ENCODE data around the gene LPAR6.

The LPAR6 gene

GRCh38 chr13:48411841-48412531 lies 927 bp downstream of the LPAR6 start:
- peak overlapping the region; percentile 32 for H3K9ac ChIP-seq (ENCODE audit: low read length)
- H3K18ac ChIP-seq (ENCODE audit: low read length), result peak overlapping the region; percentile 51
- no peaks in the 10 kb centered on the region for H3K79me2 ChIP-seq (ENCODE audit: control insufficient read depth, insufficient read depth, low read length)
- H3K23ac ChIP-seq (ENCODE audit: low read length), result no peak overlapping the region
- H2BK5ac ChIP-seq (ENCODE audit: low read length), result no peak overlapping the region
- H2BK15ac ChIP-seq (replicated peaks; ENCODE audit: low read depth), result peak overlapping the region; percentile 92
- no peak overlapping the region for H3K4ac ChIP-seq (ENCODE audit: low read depth, low read length)
- H3K4me1 ChIP-seq (ENCODE audit: control insufficient read depth, low read depth, low read length), result no peaks in the 10 kb centered on the region
- no peaks in the 10 kb centered on the region for H3K36me3 ChIP-seq (ENCODE audit: control insufficient read depth, insufficient read depth, low read length)
- H3K27me3 ChIP-seq (ENCODE audit: insufficient read depth, low read length, poor library complexity), result no peaks in the 10 kb centered on the region
- peak overlapping the region; percentile 6 for H3K4me2 ChIP-seq (ENCODE audit: low read length)
- H4K5ac ChIP-seq (ENCODE audit: low read length), result no peak overlapping the region
- H3K27ac ChIP-seq (ENCODE audit: low read depth, low read length), result no peak overlapping the region
- H3K56ac ChIP-seq (ENCODE audit: low read length), result peak overlapping the region; percentile 81
- H4K8ac ChIP-seq (ENCODE audit: low read depth, low read length), result no peak overlapping the region
- whole genome bisulfite sequencing (ENCODE audit: extremely low coverage, insufficient coverage, low lambda C conversion rate), result no CpG with 5 or more reads among the region's 13 CpGs
- no peak overlapping the region for H2BK120ac ChIP-seq (ENCODE audit: low read depth, low read length)
- peak overlapping the region; percentile 2 for H3K4me3 ChIP-seq (ENCODE audit: low read length)
- H2AK5ac ChIP-seq (ENCODE audit: low read length), result no peak overlapping the region
- no peaks in the 10 kb centered on the region for H3K79me1 ChIP-seq (ENCODE audit: low read length)
- DNase-seq, result peak; percentile 21

DNA sequence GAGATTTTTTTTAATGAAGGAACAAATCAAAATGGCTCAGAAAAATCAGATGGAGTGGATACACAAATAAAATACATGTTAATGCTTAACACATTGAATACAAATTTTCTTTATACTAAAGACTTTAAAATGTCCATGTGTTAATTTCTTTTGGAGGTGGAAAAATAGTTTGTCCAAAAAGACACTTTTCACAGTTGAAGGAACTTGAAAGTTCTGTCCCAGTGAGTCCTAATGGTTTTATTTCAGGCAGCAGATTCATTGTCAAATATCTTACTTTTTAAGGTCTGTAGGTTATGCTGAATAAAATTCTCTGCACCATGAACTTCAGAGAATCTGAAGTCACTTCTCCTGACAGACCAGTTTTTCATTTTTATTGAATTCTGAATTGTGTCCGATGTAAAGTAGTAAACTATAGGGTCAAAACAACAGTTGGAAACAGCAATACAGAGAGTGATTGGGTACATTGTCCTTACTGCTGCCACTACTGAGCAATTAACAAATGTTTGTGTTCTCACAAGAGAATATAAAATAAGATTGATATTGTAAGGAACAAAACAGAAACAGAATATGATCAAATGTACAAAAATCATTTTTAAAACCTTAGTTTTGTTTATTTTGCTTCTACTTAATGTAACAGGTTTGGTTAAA lies 1.6 kb downstream of the LPAR6 start:
- H2BK5ac ChIP-seq (ENCODE audit: low read length), result no peak overlapping the region

DNA sequence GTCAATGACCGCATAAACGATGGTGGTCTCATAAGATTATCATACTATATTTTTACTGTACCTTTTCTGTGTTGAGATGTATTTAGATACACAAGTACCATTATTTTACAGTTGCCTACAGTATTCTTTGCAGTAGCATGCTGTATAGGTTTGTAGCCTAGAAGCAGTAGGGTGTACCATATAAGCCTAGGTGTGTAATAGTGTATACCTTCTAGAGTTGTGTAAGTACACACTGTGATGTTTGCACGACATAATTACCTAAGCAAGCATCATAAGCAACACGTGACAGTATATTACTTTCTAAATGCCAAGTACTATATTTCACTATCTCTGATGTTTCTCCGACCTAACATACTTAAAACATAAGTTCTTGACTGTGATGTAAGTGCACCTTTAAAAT lies 2.7 kb downstream of the LPAR6 start:
- Histone ChIP-seq H2BK15ac (replicated peaks; ENCODE audit: low read depth) (no peak overlapping the region), H2AK5ac (ENCODE audit: low read length) (no peak overlapping the region), H3K79me2 (ENCODE audit: control insufficient read depth, insufficient read depth, low read length) (no peaks in the 10 kb centered on the region), H3K4me3 (ENCODE audit: low read length) (no peak overlapping the region), H3K27me3 (ENCODE audit: insufficient read depth, low read length, poor library complexity) (no peaks in the 10 kb centered on the region), H3K9ac (ENCODE audit: low read length) (no peak overlapping the region), H3K79me1 (ENCODE audit: low read length) (no peaks in the 10 kb centered on the region), H3K27ac (ENCODE audit: low read depth, low read length) (no peak overlapping the region), H4K5ac (ENCODE audit: low read length) (no peak overlapping the region), H2BK5ac (ENCODE audit: low read length) (no peak overlapping the region), H3K36me3 (ENCODE audit: control insufficient read depth, insufficient read depth, low read length) (no peaks in the 10 kb centered on the region), H3K23ac (ENCODE audit: low read length) (no peak overlapping the region), H4K8ac (ENCODE audit: low read depth, low read length) (no peak overlapping the region), H3K18ac (ENCODE audit: low read length) (no peak overlapping the region), H3K4me2 (ENCODE audit: low read length) (no peak overlapping the region), H3K56ac (ENCODE audit: low read length) (no peak overlapping the region), H2BK120ac (ENCODE audit: low read depth, low read length) (no peak overlapping the region), H3K4ac (ENCODE audit: low read depth, low read length) (no peak overlapping the region), H3K4me1 (ENCODE audit: control insufficient read depth, low read depth, low read length) (no peaks in the 10 kb centered on the region)
- no CpG with 5 or more reads among the region's 5 CpGs for WGBS (ENCODE audit: extremely low coverage, insufficient coverage, low lambda C conversion rate)
- DNase-seq, result no peak

More for the DNA sequence above, 1.6 kb downstream of the LPAR6 start:
- no CpG with 5 or more reads among the region's 1 CpG for WGBS (ENCODE audit: extremely low coverage, insufficient coverage, low lambda C conversion rate)
- no peak overlapping the region for H4K8ac ChIP-seq (ENCODE audit: low read depth, low read length)
- no peaks in the 10 kb centered on the region for H3K79me1 ChIP-seq (ENCODE audit: low read length)
- no peak overlapping the region for H3K23ac ChIP-seq (ENCODE audit: low read length)
- H3K36me3 ChIP-seq (ENCODE audit: control insufficient read depth, insufficient read depth, low read length), result no peaks in the 10 kb centered on the region
- no peak overlapping the region for H3K4ac ChIP-seq (ENCODE audit: low read depth, low read length)
- no peak for DNase-seq
- H3K4me2 ChIP-seq (ENCODE audit: low read length), result no peak overlapping the region
- no peak overlapping the region for H3K18ac ChIP-seq (ENCODE audit: low read length)
- H3K4me1 ChIP-seq (ENCODE audit: control insufficient read depth, low read depth, low read length), result no peaks in the 10 kb centered on the region
- H2BK15ac ChIP-seq (replicated peaks; ENCODE audit: low read depth), result no peak overlapping the region
- H3K4me3 ChIP-seq (ENCODE audit: low read length), result no peak overlapping the region
- no peak overlapping the region for H3K27ac ChIP-seq (ENCODE audit: low read depth, low read length)
- H3K79me2 ChIP-seq (ENCODE audit: control insufficient read depth, insufficient read depth, low read length), result no peaks in the 10 kb centered on the region
- H3K27me3 ChIP-seq (ENCODE audit: insufficient read depth, low read length, poor library complexity), result no peaks in the 10 kb centered on the region
- H3K56ac ChIP-seq (ENCODE audit: low read length), result no peak overlapping the region
- H4K5ac ChIP-seq (ENCODE audit: low read length), result no peak overlapping the region
- H3K9ac ChIP-seq (ENCODE audit: low read length), result peak overlapping the region; percentile 10
- H2AK5ac ChIP-seq (ENCODE audit: low read length), result no peak overlapping the region
- H2BK120ac ChIP-seq (ENCODE audit: low read depth, low read length), result no peak overlapping the region

- no peak overlapping the region for H2BK5ac ChIP-seq (ENCODE audit: low read length)
- no peaks in the 10 kb centered on the region for H3K79me1 ChIP-seq (ENCODE audit: low read length)
- no peak overlapping the region for H3K56ac ChIP-seq (ENCODE audit: low read length)
- H3K79me2 ChIP-seq (ENCODE audit: control insufficient read depth, insufficient read depth, low read length), result no peaks in the 10 kb centered on the region
- DNase-seq, result no peak
- H2BK15ac ChIP-seq (replicated peaks; ENCODE audit: low read depth), result no peak overlapping the region
- H3K4me1 ChIP-seq (ENCODE audit: control insufficient read depth, low read depth, low read length), result no peaks in the 10 kb centered on the region
- no peaks in the 10 kb centered on the region for H3K27me3 ChIP-seq (ENCODE audit: insufficient read depth, low read length, poor library complexity)
- H3K4me3 ChIP-seq (ENCODE audit: low read length), result no peak overlapping the region
- H4K5ac ChIP-seq (ENCODE audit: low read length), result no peak overlapping the region
- no peak overlapping the region for H4K8ac ChIP-seq (ENCODE audit: low read depth, low read length)
- no peak overlapping the region for H3K18ac ChIP-seq (ENCODE audit: low read length)
- H3K4ac ChIP-seq (ENCODE audit: low read depth, low read length), result no peak overlapping the region
- H3K4me2 ChIP-seq (ENCODE audit: low read length), result no peak overlapping the region
- H2AK5ac ChIP-seq (ENCODE audit: low read length), result no peak overlapping the region
- H2BK120ac ChIP-seq (ENCODE audit: low read depth, low read length), result no peak overlapping the region
- no peak overlapping the region for H3K23ac ChIP-seq (ENCODE audit: low read length)
- H3K27ac ChIP-seq (ENCODE audit: low read depth, low read length), result no peak overlapping the region
- H3K9ac ChIP-seq (ENCODE audit: low read length), result no peak overlapping the region
- no peaks in the 10 kb centered on the region for H3K36me3 ChIP-seq (ENCODE audit: control insufficient read depth, insufficient read depth, low read length)
Measured at GRCh38 chr13:48405875-48406274, 7.0 kb downstream of the LPAR6 start.

GRCh38 chr13:48404952-48405351 lies 8.0 kb downstream of the LPAR6 start:
- no peak overlapping the region for H2AK5ac ChIP-seq (ENCODE audit: low read length)
- H3K4me3 ChIP-seq (ENCODE audit: low read length), result no peak overlapping the region
- H3K18ac ChIP-seq (ENCODE audit: low read length), result no peak overlapping the region
- H2BK120ac ChIP-seq (ENCODE audit: low read depth, low read length), result no peak overlapping the region
- no peaks in the 10 kb centered on the region for H3K4me1 ChIP-seq (ENCODE audit: control insufficient read depth, low read depth, low read length)
- DNase-seq, result no peak
- H3K4me2 ChIP-seq (ENCODE audit: low read length), result no peak overlapping the region
- no peak overlapping the region for H2BK15ac ChIP-seq (replicated peaks; ENCODE audit: low read depth)
- no peaks in the 10 kb centered on the region for H3K27me3 ChIP-seq (ENCODE audit: insufficient read depth, low read length, poor library complexity)
- no peak overlapping the region for H3K4ac ChIP-seq (ENCODE audit: low read depth, low read length)
- no peak overlapping the region for H3K56ac ChIP-seq (ENCODE audit: low read length)
- no CpG with 5 or more reads among the region's 1 CpG for WGBS (ENCODE audit: extremely low coverage, insufficient coverage, low lambda C conversion rate)
- H4K8ac ChIP-seq (ENCODE audit: low read depth, low read length), result no peak overlapping the region
- H3K36me3 ChIP-seq (ENCODE audit: control insufficient read depth, insufficient read depth, low read length), result no peaks in the 10 kb centered on the region
- H3K27ac ChIP-seq (ENCODE audit: low read depth, low read length), result no peak overlapping the region
- H2BK5ac ChIP-seq (ENCODE audit: low read length), result no peak overlapping the region
- no peak overlapping the region for H3K9ac ChIP-seq (ENCODE audit: low read length)
- H3K79me1 ChIP-seq (ENCODE audit: low read length), result no peaks in the 10 kb centered on the region
- H3K79me2 ChIP-seq (ENCODE audit: control insufficient read depth, insufficient read depth, low read length), result no peaks in the 10 kb centered on the region
- H3K23ac ChIP-seq (ENCODE audit: low read length), result no peak overlapping the region
- no peak overlapping the region for H4K5ac ChIP-seq (ENCODE audit: low read length)

- no peaks in the 10 kb centered on the region for H3K27me3 ChIP-seq (ENCODE audit: insufficient read depth, low read length, poor library complexity)
- no peaks in the 10 kb centered on the region for H3K4me1 ChIP-seq (ENCODE audit: control insufficient read depth, low read depth, low read length)
- no CpG with 5 or more reads among the region's 8 CpGs for WGBS (ENCODE audit: extremely low coverage, insufficient coverage, low lambda C conversion rate)
- H3K79me2 ChIP-seq (ENCODE audit: control insufficient read depth, insufficient read depth, low read length), result no peaks in the 10 kb centered on the region
- H3K18ac ChIP-seq (ENCODE audit: low read length), result no peak overlapping the region
- H3K4ac ChIP-seq (ENCODE audit: low read depth, low read length), result no peak overlapping the region
- H3K56ac ChIP-seq (ENCODE audit: low read length), result no peak overlapping the region
- no peak overlapping the region for H3K4me3 ChIP-seq (ENCODE audit: low read length)
- no peak for DNase-seq
- no peak overlapping the region for H2BK5ac ChIP-seq (ENCODE audit: low read length)
- H3K4me2 ChIP-seq (ENCODE audit: low read length), result no peak overlapping the region
- no peak overlapping the region for H2BK15ac ChIP-seq (replicated peaks; ENCODE audit: low read depth)
- no peaks in the 10 kb centered on the region for H3K79me1 ChIP-seq (ENCODE audit: low read length)
- H2AK5ac ChIP-seq (ENCODE audit: low read length), result no peak overlapping the region
- no peak overlapping the region for H3K27ac ChIP-seq (ENCODE audit: low read depth, low read length)
- no peak overlapping the region for H4K5ac ChIP-seq (ENCODE audit: low read length)
- H4K8ac ChIP-seq (ENCODE audit: low read depth, low read length), result no peak overlapping the region
- no peak overlapping the region for H3K23ac ChIP-seq (ENCODE audit: low read length)
- H3K36me3 ChIP-seq (ENCODE audit: control insufficient read depth, insufficient read depth, low read length), result no peaks in the 10 kb centered on the region
- no peak overlapping the region for H3K9ac ChIP-seq (ENCODE audit: low read length)
- H2BK120ac ChIP-seq (ENCODE audit: low read depth, low read length), result no peak overlapping the region
Measured at GRCh38 chr13:48403913-48404312, 9.0 kb downstream of the LPAR6 start.

Measured in mesendoderm (in vitro differentiated cells).